NK-92 (cell line): ENCODE results near the gene DOCK2.
"Not testable (repeated sequence)": the region's sequence is repeated elsewhere in the genome, so short reads cannot be mapped to it uniquely, and the experiment has no call there.

Experiments
- DNase-seq: peaks from one replicate; lab custom pipeline; 2025; ENCODE audit not compliant: unreplicated experiment; lab: John Stamatoyannopoulos, UW

The DOCK2 gene

GRCh38 chr5:169637085-169637548 lies at the start of gene DOCK2:
Gene DOCK2, plus strand, starts transcription at chr5:169637275. Its CDS starts 52 bp downstream, at chr5:169637327.
- DNase-seq = no peak

GRCh38 chr5:169590602-169591001 lies 46.5 kb upstream of the DOCK2 start:
- DNase-seq = no peak

GRCh38 chr5:169591636-169592035 lies 45.4 kb upstream of the DOCK2 start:
- no peak for DNase-seq

GRCh38 chr5:169592937-169593650 lies 44.0 kb upstream of the DOCK2 start:
- DNase-seq = no peak

- DNase-seq = no peak
These were observed 41.8 kb upstream of the DOCK2 start for GRCh38 chr5:169595172-169595820.

- DNase-seq = no peak
These were observed 37.6 kb upstream of the DOCK2 start for GRCh38 chr5:169599451-169599850.

GRCh38 chr5:169602535-169602934 lies 34.5 kb upstream of the DOCK2 start:
- no peak for DNase-seq

- no peak for DNase-seq
These were observed 30.8 kb upstream of the DOCK2 start for GRCh38 chr5:169606279-169606678.

GRCh38 chr5:169607882-169608281 lies 29.2 kb upstream of the DOCK2 start:
- no peak for DNase-seq

GRCh38 chr5:169609716-169610115 lies 27.4 kb upstream of the DOCK2 start:
- no peak for DNase-seq

- no peak for DNase-seq
These were observed 26.5 kb upstream of the DOCK2 start for GRCh38 chr5:169610606-169611005.

GRCh38 chr5:169615561-169615960 lies 21.5 kb upstream of the DOCK2 start:
- no peak for DNase-seq

GRCh38 chr5:169624307-169624706 lies 12.8 kb upstream of the DOCK2 start:
- DNase-seq = not testable (repeated sequence)

GRCh38 chr5:169626779-169627178 lies 10.3 kb upstream of the DOCK2 start:
- DNase-seq = no peak

GRCh38 chr5:169627551-169627950 lies 9.5 kb upstream of the DOCK2 start:
- no peak for DNase-seq

GRCh38 chr5:169628892-169629291 lies 8.2 kb upstream of the DOCK2 start:
- no peak for DNase-seq

- no peak for DNase-seq
These were observed 7.1 kb upstream of the DOCK2 start for GRCh38 chr5:169629847-169630548.

GRCh38 chr5:169631360-169631759 lies 5.7 kb upstream of the DOCK2 start:
- no peak for DNase-seq

- DNase-seq = no peak
These were observed 4.1 kb upstream of the DOCK2 start for GRCh38 chr5:169632946-169633345.

- no peak for DNase-seq
These were observed 2.5 kb upstream of the DOCK2 start for GRCh38 chr5:169634606-169635005.

- no peak for DNase-seq
These were observed 1.1 kb upstream of the DOCK2 start for GRCh38 chr5:169635936-169636335.

GRCh38 chr5:169636477-169637084 lies 494 bp upstream of the DOCK2 start:
- DNase-seq = no peak
